ENCODE results near the gene LGALS12. TPM values are rescaled to one million over a fixed set of nuclear protein-coding genes. Genes with fewer than 3 reads are reported as not detected.

The LGALS12 gene
- 0.14 TPM in 2 replicates for total RNA-seq

- intact Hi-C loops (cut with micrococcal nuclease) = no loop called here
Observed at GRCh38 chr11:63505857-63506528, at the start of gene LGALS12. Gene LGALS12, plus strand, starts transcription at chr11:63506084. Its CDS starts 375 bp downstream, at chr11:63506459.

- intact Hi-C loops (cut with micrococcal nuclease) = no loop called here
Observed at GRCh38 chr11:63459586-63459985, 46.3 kb upstream of the LGALS12 start.

GRCh38 chr11:63462137-63462536, 43.7 kb upstream of the LGALS12 start:
- intact Hi-C loops (cut with micrococcal nuclease) = no loop called here

- intact Hi-C loops (cut with micrococcal nuclease) = loop anchor here (10.0 kb wide), 1 partner anchor 436 kb away; no protein-coding TSS in a partner anchor
Observed at GRCh38 chr11:63470311-63470710, 35.6 kb upstream of the LGALS12 start.

GRCh38 chr11:63472372-63472771, 33.5 kb upstream of the LGALS12 start:
- intact Hi-C loops (cut with micrococcal nuclease) = loop anchor here (10.0 kb wide), 1 partner anchor 438 kb away; no protein-coding TSS in a partner anchor

GRCh38 chr11:63476618-63477017, 29.3 kb upstream of the LGALS12 start:
- intact Hi-C loops (cut with micrococcal nuclease) = loop anchor here (10.0 kb wide), 1 partner anchor 442 kb away; no protein-coding TSS in a partner anchor

GRCh38 chr11:63478896-63479295, 27.0 kb upstream of the LGALS12 start:
- intact Hi-C loops (cut with micrococcal nuclease) = loop anchor here (1.0 to 10.0 kb wide), 3 partner anchors 157 to 444 kb away; no protein-coding TSS in a partner anchor

GRCh38 chr11:63480039-63480438, 25.8 kb upstream of the LGALS12 start:
- intact Hi-C loops (cut with micrococcal nuclease) = no loop called here

- intact Hi-C loops (cut with micrococcal nuclease) = loop anchor here (5.0 kb wide), 1 partner anchor 82 kb away; no protein-coding TSS in a partner anchor
Observed at GRCh38 chr11:63485777-63486176, 20.1 kb upstream of the LGALS12 start.

GRCh38 chr11:63488789-63489188, 17.1 kb upstream of the LGALS12 start:
- intact Hi-C loops (cut with micrococcal nuclease) = loop anchor here (5.0 kb wide), 1 partner anchor 79 kb away; no protein-coding TSS in a partner anchor

- intact Hi-C loops (cut with micrococcal nuclease) = loop anchor here (5.0 kb wide), 1 partner anchor 77 kb away; no protein-coding TSS in a partner anchor
Observed at GRCh38 chr11:63489879-63490278, 16.0 kb upstream of the LGALS12 start.

- intact Hi-C loops (cut with micrococcal nuclease) = loop anchor here (1.0 kb wide), 1 partner anchor 41 kb away; no protein-coding TSS in a partner anchor
Observed at GRCh38 chr11:63490551-63491239, 15.2 kb upstream of the LGALS12 start, which contains the start of gene PLAAT5. Gene PLAAT5, minus strand, starts transcription at chr11:63491167. Its CDS starts 133 bp downstream, at chr11:63491034.

GRCh38 chr11:63491240-63491587, 14.7 kb upstream of the LGALS12 start:
- intact Hi-C loops (cut with micrococcal nuclease) = loop anchor here (1.0 kb wide), 1 partner anchor 40 kb away; no protein-coding TSS in a partner anchor

- intact Hi-C loops (cut with micrococcal nuclease) = loop anchor here (1.0 kb wide), 1 partner anchor 39 kb away; no protein-coding TSS in a partner anchor
Observed at GRCh38 chr11:63491636-63492372, 14.1 kb upstream of the LGALS12 start.

- intact Hi-C loops (cut with micrococcal nuclease) = no loop called here
Observed at GRCh38 chr11:63492441-63492840, 13.4 kb upstream of the LGALS12 start.

GRCh38 chr11:63493127-63493526, 12.8 kb upstream of the LGALS12 start:
- intact Hi-C loops (cut with micrococcal nuclease) = no loop called here

- intact Hi-C loops (cut with micrococcal nuclease) = no loop called here
Observed at GRCh38 chr11:63494975-63495374, 10.9 kb upstream of the LGALS12 start.

GRCh38 chr11:63499874-63500273, 6.0 kb upstream of the LGALS12 start:
- intact Hi-C loops (cut with micrococcal nuclease) = no loop called here

- intact Hi-C loops (cut with micrococcal nuclease) = no loop called here
Observed at GRCh38 chr11:63501236-63501635, 4.6 kb upstream of the LGALS12 start.

GRCh38 chr11:63502252-63502820, 3.5 kb upstream of the LGALS12 start:
- intact Hi-C loops (cut with micrococcal nuclease) = no loop called here

GRCh38 chr11:63503492-63503891, 2.4 kb upstream of the LGALS12 start:
- intact Hi-C loops (cut with micrococcal nuclease) = no loop called here
